GM12864 (cell line): ENCODE measurements around the gene VASP.

Experiments
- DNase-seq: peaks from one replicate; pipeline ENCODE4 v3.0.0-alpha.2; 2011; ENCODE audit warnings: low read depth
- H3K4me3 ChIP-seq: 2 replicates; pipeline ENCODE4 v1.5.1; 2011; ENCODE audit warnings: mild to moderate bottlenecking, low read depth, low read length, control low read depth
- CTCF ChIP-seq: IDR thresholded peaks from 2 replicates; pipeline ENCODE4 v1.5.1; 2011; ENCODE audit warnings: low read depth, mild to moderate bottlenecking, moderate library complexity, low read length, control low read depth, inconsistent platforms; ENCODE audit errors: missing control alignments

The VASP gene

GRCh38 chr19:45526143-45526542 lies 18.9 kb downstream of the VASP start:
- DNase-seq, result no peak
- H3K4me3 ChIP-seq, result no peak overlapping the region
- TF ChIP-seq CTCF, result no peak

- H3K4me3 ChIP-seq, result no peak overlapping the region
- no peak for DNase-seq
- no peak for TF ChIP-seq CTCF
Observed at GRCh38 chr19:45526971-45527370, 19.7 kb downstream of the VASP start.

GRCh38 chr19:45527731-45528130 lies 20.5 kb downstream of the VASP start:
- TF ChIP-seq CTCF, result no peak
- DNase-seq, result no peak
- no peak overlapping the region for H3K4me3 ChIP-seq

GRCh38 chr19:45528149-45528743 lies 21.0 kb downstream of the VASP start:
- H3K4me3 ChIP-seq, result no peak overlapping the region
- no peak for DNase-seq
- no peak for TF ChIP-seq CTCF

GRCh38 chr19:45528744-45529419 lies 21.6 kb downstream of the VASP start:
- H3K4me3 ChIP-seq, result no peak overlapping the region
- no peak for DNase-seq

GRCh38 chr19:45529420-45529785 lies 22.1 kb downstream of the VASP start:
- DNase-seq, result no peak
- no peak overlapping the region for H3K4me3 ChIP-seq
- no peak for TF ChIP-seq CTCF

More at GRCh38 chr19:45528744-45529419, 21.6 kb downstream of the VASP start:
- no peak for TF ChIP-seq CTCF

GRCh38 chr19:45531349-45531748 lies 24.1 kb downstream of the VASP start:
- DNase-seq, result no peak
- TF ChIP-seq CTCF, result no peak
- no peak overlapping the region for H3K4me3 ChIP-seq
